ENCODE data around the gene SRSF1.
"Not testable (repeated sequence)": the region's sequence is repeated elsewhere in the genome, so short reads cannot be mapped to it uniquely, and the experiment has no call there.

Gene SRSF1, protein sequence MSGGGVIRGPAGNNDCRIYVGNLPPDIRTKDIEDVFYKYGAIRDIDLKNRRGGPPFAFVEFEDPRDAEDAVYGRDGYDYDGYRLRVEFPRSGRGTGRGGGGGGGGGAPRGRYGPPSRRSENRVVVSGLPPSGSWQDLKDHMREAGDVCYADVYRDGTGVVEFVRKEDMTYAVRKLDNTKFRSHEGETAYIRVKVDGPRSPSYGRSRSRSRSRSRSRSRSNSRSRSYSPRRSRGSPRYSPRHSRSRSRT

DNA sequence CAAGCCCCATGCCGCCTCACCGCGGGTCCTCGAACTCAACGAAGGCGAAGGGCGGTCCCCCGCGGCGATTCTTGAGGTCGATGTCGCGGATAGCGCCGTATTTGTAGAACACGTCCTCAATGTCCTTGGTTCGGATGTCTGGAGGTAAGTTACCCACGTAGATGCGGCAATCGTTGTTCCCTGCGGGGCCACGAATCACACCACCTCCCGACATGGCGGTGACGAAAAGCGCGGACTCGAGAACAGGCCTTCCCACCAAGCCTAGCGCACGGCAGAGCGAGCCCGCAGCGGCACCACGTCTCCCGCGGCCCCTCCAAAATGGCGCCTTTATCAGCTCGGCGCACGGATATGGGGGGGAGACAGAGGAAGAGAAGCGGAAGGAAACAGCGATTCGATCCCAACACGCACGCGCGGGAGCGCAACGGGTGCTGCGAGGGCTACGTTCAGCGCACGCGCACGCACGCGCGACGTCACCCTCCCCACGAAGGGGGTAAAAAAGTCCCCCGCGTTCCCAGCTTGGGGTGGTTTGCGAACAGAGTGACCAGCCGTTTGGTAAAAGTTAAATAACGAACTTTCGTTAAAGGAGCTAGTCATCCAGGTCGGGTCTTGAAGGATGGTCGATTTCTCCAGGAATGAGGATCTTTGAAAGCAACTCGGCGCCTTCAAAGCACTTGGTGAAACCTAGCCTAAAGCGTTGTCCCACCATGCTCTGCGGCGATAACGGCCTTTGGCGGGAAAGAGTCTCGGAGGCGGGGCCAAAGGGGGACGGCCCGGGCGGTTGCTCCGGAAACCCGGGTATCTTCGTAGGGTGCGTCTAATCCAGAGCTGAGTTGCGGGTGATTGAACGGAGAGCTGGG, at the start of gene SRSF1:
Gene SRSF1, minus strand, starts transcription at position 323 of the 857 bp plus-strand sequence. Its CDS starts 109 bp downstream, at position 214.
- peak; percentile 96 for DNase-seq

DNA sequence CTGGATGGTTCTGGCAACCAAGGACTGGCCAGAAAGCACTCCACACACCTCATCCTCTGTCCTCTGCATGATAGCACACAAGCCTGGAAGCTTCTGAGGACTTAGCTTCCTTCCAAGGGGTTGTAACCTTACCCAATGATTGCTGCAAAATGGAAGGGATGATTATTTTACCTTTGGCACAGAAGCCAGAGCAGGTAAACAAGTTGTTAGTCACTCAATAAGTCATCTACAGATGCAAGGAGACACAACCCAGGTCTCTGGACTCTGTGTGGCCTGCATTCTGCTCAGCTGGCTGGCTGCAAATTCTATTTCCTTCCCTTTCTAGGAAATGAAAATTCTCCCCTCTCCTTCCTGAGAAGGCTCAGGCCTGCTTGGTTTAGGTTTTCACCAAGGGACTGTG, 49.4 kb upstream of the SRSF1 start:
- no peak for DNase-seq

DNA sequence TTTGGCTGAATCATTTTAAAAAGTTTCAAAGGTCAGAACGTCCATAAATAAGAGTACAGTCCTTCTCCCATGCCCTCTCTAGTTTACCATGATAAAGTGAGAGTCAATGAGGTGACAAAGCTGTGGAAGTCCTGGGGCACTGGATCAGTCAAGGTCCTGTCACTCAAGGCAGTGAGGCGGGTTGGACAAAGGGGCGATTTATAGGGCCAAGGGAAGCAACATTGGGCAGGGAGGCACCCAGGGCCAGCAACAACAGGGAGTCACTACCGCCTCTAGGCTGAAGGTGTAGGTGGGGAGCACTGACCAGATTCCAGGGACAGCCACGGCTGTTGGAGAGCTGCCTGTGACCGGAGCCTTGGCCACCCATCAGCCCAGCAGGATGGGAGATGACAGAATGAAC, 47.6 kb upstream of the SRSF1 start:
- no peak for DNase-seq

DNA sequence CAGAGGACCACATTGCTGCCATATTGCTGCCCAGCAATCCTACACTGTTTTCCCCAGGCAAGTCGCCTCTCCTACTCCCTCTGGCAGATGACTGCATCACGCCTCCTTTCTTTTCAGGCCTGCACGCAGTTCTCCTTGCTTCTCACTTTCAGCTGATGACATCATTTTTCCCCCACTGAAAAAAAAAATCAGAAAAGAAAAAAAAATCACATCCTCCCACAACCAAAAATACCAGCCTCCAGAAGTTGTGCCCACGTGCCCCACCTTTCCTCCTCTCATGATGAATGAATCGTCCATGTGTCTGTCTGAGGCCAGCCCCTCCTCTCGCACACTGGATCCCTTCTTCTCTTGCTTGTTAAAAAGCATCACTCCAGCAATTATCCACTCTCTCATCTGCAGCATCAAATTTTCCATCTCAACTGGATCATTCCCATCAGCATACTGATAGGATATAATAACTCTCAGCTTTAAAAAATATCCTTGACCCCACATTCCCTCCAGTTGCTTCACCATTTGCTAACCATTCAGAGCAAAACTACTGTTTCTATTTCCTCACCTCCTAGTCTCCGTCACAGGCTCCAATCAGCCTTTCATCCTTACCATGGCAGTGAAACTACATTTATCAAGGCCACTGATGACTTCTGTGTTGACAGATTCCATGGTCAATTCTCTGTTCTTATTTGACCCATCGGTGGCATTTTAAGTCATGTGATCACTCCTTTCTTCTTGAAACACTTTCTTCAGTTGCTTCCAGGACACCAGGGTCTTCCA, 46.1 kb upstream of the SRSF1 start:
- DNase-seq, result no peak

DNA sequence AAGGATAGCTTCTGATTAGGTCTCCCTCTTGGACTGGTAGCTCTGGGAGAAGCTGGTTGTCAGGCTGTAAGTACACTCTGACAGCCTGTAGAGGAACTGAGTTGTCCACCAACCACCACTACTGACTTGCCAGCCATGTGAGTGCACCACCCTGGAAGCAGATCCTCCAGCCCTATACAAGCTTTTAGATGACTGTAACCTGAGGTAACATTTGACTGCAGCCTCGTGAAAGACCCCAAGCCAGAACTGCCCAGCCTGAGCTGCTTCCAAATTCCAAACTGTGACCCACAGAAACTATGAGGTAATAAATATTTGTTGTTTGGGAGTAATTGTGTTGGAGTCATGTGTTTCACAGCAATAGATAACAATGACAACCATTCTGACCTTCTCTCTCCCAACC, 45.4 kb upstream of the SRSF1 start:
- no peak for DNase-seq

DNA sequence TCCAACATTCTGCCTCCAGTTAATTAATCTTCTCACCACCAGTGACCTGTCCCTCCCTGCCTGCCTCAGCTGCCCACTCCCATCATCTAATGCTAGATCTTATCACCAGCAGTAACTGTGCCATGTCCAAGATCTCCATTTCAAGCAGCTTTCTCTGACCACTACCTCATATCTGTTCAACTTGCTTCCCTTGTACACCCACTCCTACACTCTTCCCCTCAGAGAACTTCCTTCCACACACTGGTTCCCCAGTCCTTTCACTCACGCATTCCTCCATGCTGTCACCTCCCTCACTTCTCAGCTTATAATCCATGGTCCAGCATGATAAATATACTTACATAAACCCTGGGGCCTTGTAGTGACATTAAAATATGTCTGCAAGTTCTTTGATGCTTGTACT, 44.4 kb upstream of the SRSF1 start:
- no peak for DNase-seq

DNA sequence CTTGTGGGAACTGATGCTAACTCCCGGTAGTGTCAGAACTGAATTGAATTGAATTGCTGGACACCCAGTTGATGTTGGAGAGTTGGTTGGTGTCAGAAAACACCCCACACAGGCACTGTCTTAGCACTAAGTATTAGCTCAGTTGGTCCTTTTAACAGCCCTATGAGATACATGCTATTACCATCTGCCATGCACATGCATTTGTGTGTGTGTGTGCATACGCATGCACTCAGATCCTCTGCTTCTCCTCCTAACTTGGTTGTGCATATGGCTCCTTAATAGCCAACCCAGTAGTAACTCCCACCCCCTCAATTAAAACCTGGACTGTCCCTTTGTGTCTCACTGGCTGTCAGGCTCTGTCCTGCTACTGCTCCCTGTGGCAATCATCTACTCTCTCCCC, 43.9 kb upstream of the SRSF1 start:
- DNase-seq, result no peak

DNA sequence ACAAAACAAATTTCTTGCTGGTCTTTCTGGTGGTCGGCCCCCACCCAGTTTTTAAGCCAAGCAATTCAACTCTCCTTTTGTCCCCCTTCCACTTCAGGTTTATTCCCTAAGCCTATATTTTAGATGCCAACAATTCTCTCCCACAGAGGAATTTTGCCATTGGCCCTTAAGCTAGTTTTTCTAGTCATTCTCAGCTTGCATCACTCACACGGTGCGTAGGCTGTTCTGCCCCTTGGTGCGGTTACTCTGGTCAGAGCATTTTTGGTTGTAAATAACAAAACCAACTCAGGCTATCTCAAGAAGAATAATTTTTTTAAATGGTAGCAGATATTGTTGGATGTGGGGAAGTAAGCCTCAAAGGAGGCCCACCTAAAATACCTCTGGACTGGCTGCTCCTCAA, 42.5 kb upstream of the SRSF1 start:
- DNase-seq, result no peak

DNA sequence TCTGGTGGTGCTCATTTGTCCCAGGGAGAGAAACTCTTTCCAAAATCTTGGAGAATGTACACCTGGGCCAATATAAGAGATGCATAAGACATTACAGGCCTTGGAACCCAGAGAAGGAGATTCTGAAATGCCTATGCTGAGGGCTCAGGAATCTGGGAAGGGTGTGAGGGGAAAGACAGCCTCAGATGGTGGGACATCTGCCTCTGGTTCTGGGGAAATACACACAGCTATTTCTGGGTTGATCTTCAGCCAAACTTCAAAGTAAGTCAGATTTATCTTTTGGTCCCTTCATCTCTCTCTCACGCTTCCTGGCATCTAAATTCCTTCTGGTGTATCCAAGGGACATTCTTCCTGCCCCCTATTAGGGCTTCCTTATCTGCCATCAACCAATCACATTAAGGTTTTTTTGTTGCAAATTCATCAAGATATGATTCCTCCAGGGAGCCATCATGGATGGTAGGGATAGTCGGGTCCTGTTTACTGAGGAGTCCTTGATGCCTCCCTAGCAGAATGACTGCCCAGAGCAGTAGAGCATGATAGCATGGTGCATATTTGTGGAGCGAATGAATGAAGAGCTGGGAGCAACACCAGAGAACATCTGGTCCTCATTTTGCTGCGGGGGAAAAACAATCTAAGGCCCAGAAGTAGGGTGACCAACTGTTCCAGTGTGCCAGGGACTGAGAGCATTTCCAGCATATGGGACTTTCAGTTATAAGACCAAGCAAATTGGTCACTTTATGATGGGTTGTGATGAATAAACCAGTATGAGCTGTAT, 40.5 kb upstream of the SRSF1 start:
- no peak for DNase-seq

DNA sequence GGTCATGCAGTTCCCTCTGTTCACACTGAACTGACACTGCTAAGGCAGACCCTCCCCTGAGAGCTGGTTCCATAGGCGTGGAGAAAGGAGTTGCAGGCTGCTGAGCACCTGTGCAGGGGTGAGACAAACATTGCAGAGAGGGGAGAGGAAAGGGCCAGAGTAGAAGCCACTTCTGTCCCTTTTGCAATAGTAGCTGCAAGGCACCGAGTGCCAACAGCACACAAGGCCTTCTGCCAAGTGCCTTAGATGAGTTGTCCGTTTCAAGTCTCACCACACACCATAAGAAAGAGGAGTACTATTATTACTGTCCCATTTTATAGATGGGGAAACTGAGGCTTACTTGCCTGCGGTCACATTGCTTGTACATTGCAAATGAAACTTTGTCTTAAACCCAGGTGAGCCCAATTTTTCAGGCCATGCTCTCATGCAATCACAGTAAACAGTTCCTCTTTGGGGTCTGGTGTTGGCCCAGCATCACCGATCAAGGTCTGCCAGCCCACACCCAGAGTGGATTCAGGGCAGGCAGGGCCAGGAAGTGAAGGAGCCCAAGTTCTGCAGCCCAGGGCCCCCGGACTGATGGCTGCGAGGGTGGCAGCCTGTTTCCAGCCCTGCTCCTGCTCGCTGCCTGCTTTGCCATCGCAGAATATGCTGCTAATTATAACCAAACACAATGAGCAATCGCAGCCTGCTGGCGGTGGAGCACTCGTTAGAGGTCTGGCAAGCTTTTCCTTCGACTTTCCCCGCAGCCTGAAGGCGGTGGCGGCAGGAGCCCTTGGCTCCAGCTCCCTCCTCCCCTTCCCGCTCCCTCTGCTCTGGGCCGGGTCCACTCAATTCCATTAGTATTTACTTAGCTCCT, 39.4 kb upstream of the SRSF1 start:
- no peak for DNase-seq

DNA sequence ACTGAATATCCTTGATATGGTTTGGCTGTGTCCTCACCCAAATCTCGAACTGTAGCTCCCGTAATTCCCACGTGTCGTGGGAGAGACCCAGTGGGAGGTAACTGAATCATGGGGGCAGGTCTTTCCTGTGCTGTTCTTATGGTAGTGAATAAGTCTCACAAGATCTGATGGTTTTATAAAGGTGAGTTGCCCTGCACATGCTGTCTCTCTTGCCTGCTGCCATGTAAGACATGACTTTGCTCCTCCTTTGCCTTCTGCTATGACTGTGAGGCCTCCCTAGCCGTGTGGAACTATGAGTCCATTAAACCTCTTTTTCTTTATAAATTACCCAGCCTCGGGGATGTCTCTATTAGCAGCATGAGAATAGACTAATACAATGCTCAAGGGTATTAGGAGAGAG, 37.2 kb upstream of the SRSF1 start:
- not testable (repeated sequence) for DNase-seq

DNA sequence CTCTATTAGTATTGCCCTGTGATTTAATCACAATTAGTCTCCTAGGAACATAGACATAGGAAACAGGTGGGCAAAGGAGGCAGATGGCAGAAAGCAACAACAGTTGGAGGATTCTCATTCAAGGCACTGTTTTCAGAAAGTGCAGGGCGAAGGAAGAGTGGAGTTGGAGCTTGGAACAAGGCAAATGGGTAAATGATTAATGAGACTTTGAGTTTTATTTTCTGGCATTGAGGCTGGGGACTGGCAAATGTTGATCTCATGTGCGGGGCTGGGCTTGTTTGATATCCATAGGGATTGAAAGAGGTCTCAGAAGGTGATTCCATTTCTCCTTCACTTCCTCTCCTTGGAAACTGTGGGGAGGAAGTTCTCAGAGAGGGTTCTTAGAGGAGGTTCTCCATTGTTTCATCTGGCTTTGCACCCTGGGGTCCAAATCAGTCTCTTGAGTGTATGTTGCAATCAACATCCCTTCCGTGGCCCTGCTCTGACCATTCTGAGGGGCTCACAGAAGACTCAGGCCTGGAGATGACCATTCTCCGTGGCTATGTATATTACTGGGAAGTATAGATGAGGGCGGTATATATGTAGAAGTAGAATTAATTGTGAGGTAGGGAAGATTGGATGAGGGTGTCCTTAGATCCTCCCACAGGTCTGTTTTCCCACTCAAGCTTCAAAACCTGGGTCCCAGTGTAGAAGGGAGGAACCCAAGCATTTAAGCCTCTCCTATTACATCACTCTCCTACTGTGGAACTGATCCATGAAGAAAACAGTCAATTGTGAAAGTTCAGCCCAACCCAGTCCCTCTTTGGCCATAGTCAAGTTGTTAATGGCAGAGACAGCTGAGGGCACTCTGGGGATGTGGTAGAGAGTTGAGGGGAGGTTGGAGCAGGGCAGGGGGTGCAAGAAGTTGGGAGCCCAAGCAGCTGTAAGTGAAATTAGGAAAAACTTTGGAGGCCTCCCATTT, 36.5 kb upstream of the SRSF1 start:
- DNase-seq, result no peak

DNA sequence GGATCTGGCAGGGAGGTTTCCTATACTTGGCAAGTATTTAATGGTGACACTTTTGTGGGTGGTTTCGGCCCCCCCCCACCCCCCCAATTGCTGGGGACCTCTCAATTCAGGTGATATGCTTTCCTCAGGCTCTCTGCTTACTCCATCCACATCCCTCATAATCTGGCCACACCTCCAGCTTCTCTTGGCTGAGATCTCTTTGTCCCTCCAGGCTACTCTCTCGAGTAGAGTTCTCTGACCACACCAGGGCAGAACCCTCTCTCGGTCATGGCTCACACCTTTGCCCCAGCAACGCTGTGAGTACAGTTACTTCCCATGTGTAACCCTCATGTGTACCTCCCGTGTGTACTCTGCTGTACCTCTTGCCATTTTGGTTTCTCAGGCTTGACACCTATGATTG, 34.1 kb upstream of the SRSF1 start:
- DNase-seq, result no peak

DNA sequence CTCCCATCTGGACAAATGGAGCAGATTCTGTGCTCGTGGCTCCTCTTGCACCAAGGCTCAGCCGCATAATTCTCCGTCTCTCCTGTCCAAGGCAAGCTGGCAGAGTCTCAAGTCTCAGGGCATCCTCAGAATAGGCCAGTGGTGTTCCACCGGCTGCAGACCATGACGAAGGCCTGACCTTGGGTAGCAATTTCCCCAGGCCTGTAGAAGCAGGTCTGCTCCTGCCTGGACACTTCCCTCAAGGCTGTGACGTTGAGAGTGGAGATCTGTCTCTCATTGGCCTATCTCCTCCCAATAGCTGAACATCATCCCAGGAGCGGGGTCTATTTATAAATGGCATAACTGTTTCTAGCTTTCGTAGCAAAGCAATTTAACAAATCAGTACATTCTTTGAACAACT, 33.3 kb upstream of the SRSF1 start:
- DNase-seq, result no peak

DNA sequence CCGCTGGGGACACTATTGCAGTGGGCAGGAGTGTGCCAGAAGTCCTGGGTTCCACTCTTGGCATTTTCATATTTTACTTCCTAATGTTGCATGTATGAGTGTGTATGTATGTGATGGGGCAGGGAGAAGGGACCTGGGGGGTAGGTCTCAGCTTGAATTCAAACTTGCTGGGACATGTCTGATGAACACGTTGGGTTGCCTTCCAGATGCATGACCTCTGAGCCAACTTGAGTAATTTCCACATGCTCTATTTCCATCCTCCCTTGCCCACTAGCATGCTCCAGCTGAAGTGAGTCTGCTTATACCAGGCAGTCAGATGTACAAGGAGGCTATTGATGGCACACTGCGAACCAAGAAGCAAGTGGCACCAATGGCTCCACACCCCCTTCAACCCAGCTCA, 32.9 kb upstream of the SRSF1 start:
- DNase-seq, result no peak

DNA sequence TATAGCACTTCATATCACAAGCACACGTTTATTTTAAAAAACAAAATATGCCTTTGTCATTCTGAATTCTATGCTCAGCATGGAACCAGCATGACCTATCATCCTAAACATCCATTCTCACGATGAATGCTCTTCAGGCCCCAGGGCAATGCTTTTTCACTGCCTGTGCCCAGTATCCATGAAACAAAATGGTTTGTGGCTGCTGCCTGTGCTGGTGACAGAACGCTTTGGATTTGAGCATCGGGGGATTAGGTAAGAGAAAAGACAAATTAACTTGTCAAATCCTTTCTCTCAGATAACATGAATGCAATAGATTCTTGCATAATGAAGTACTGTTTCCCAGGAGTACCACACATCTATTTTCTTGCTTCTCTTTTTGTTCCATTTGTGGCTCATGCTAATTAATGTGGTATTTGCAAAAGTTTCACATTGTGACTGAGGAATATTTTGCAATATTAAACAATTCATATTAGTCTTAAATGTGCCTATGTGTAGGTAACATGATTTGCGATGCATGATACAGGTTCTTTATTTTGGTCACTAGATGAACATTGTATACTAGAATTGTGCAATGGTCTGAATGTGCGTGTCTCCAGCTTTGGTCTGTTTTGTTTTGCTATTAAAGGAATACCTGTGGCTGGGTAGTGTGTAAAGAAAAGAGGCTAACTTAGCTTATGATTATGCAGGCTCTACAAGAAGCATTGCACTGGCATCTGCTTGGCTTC, 25.8 kb upstream of the SRSF1 start:
- DNase-seq, result no peak

DNA sequence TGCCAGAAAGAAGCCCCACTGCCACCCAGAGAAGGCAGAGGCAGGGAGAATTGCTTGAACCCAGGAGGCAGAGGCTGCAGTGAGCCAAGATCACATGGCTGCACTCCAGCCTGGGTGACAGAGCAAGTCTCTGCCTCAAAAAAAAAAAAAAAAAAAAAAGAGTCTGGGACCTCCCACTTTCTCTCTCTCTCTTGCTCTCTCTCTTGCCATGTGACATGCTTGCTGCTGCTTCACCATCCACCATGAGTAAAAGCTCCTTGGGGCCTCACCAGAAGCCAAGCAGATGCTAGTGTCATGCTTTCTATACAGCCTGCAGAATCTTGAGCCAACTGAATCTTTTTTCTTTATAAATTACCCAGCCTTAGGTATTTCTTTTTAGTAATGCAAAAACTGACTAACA, 21.5 kb upstream of the SRSF1 start:
- DNase-seq, result no peak

DNA sequence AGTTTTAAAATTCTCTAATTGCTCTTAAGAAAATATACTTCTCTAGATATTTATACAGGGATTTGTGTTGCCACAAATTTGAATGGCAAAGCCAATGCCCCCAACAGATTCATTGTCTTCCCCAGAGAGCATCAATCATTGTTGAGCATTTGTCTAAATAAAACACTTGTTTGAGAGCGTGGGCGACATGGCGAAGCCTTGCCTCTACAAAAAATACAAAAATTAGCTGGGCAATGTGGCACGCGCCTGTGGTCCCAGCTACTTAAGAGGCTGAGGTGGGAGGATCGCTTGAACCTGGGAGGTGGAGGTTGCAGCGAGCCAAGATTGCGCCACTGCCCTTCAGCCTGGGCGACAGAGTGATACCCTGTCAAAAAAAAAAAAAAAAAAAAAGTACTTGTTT, 13.4 kb upstream of the SRSF1 start:
- no peak for DNase-seq

DNA sequence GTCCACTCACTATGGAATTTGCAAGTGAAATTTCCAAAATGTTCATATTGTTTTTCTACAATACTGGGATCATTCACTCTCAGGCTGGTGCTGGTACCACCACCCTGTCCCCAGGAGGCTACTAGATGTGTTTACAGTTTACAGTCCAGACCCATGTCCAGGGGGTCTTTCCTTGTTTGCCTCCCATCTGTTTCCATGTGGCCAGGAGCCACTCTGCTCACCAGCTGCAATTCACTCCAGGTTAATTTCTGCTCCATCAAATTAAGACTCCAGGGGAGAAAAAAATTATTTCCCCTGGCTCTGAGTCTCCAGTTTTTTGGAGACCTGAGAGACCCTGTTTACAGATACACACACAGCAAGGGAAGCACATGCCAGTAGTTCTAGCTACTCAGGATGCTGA, 12.5 kb upstream of the SRSF1 start:
- DNase-seq, result no peak

DNA sequence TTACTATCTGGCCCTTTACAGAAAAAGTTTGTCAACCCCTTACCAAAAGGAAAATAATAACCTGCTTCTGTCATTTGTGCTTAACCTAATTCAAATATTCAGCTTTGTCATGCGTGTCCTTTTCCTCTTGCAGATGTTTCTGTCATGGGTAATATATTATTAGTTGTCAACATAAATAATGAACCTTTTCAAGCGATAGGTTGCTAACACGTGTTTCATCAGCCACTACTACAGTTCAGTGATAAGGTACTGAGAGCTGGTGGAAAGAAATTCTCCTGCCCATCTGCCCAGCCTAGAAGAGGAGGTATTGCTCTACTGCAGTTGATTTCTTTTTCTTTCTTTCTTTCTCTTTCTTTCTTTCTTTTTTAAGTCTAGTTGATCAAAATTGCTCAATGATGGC, 12.0 kb upstream of the SRSF1 start:
- DNase-seq, result no peak
